GM19324 (cell line): ENCODE results near the gene DUOXA1.
"Not testable (repeated sequence)": the region's sequence is repeated elsewhere in the genome, so short reads cannot be mapped to it uniquely, and the experiment has no call there.

Experiments
- ATAC-seq: cut with Tn5 transposase; IDR thresholded peaks from one replicate; pipeline ENCODE4 v1.9.1; 2021; ENCODE audit warnings: mild to moderate bottlenecking, moderate library complexity; ENCODE audit not compliant: unreplicated experiment, low FRiP score

DUOXA1 gene

DNA sequence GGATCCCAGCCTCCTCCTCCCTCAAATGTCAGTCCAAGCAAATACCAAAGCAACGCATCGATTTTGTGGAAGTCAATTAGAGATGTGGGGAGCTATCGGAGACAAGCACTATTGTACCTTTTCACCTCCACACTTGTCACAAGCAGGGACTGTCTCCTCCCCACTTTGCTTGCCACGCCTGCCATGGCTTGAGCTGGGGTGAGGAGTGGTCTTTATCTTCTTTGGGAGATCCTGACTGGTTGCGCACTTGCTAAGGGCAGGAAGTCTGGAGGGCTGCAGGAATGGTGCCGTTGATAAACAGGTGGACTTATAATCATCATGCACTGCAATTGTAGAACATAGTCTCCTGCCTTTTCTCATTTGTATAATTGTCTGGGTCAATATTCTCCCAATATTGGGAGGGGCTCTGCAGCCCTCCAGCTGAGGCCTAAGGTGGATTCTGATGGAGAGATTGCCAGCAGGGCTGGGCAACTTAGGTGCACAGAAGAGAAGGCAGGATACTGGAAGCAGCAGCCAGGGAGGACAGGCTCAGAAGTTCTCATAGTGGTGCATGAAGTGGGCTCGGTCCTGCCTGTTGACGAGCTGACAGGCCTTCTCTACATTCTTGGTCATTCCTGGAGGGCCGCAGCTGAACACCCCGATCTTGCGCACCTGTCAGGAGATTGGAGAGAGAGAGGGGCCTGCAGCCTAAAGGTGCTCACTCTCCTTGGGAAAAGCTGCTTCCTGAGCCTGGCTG, 35.9 kb downstream of the DUOXA1 start:
- no peak for ATAC-seq

- ATAC-seq, result no peak
Measured at GRCh38 chr15:45093013-45093412, 36.7 kb downstream of the DUOXA1 start.

- ATAC-seq, result no peak
Measured at GRCh38 chr15:45091576-45091975, 38.1 kb downstream of the DUOXA1 start.

GRCh38 chr15:45091161-45091560, 38.5 kb downstream of the DUOXA1 start:
- no peak for ATAC-seq

DNA sequence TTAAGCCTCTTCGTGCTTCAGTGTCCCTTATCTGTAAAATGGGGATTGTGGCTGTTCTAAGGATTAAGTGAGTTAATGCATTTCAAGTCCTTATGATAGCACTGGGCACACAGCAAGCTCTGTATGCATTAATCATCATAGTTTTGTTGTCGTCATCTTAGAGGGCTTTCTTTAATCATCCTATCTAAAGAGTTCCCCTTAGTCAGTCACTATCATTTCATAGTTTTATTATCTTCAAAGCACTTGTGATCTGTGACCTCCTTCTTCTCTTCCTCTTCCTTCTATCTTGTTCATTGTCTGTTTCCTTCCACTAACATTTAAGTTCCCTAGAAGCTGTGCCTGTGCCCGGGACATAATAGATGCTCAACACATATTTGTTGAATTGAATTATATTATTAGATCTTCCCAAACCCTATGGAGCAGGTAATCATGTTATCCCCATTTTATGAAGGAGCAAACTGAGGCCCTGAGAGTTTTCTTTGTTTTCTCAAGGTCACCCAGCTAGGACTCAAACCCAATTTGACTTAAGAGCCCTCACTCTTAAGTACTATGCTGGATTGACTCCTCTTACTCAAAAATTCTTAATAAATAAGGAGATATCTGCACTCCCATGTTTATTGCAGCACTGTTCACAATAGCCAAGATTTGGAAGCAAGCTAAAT, 39.8 kb downstream of the DUOXA1 start:
- no peak for ATAC-seq

GRCh38 chr15:45088801-45089711, 40.6 kb downstream of the DUOXA1 start:
- no peak for ATAC-seq

DNA sequence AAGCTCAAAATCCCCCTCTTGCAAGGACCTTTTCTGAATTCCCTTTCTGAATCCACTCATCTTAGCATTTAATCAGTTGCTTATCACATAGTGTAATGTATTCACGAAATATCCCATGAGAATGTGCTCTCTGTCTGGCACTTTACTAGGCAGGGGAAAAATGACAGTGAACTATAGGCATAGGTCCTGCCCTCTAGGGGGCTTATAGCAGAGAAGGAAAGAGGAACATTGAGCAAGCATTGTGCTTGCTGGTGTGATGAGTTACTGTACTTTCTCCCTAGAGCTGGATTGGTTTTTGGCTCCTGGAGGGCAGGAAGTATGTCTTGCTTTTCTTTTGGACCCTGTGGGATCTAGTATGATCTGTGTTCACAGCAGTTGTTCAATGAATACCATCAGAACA, 42.2 kb downstream of the DUOXA1 start:
- ATAC-seq, result no peak

DNA sequence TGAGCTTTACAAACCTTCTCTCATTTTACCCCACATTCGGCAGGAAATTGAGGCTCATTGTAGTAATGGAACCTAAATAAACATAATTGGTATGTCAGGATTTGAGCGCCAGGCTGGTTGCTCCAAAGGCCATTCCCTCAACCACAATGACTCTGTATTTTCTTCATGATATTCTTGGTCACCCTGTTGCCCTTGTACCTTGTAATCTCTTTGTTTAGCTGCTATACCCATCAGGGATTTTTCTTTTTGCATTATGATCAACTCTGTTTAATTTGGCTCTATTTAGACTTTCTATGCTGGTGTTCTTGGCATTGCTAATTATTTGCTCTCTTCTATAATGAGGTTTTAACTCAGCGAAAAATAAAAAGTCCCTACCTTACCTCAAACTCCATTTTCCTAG, 45.5 kb downstream of the DUOXA1 start:
- no peak for ATAC-seq

- no peak for ATAC-seq
Measured at GRCh38 chr15:45083223-45083622, 46.5 kb downstream of the DUOXA1 start.

GRCh38 chr15:45082412-45082811, 47.3 kb downstream of the DUOXA1 start:
- not testable (repeated sequence) for ATAC-seq

DNA sequence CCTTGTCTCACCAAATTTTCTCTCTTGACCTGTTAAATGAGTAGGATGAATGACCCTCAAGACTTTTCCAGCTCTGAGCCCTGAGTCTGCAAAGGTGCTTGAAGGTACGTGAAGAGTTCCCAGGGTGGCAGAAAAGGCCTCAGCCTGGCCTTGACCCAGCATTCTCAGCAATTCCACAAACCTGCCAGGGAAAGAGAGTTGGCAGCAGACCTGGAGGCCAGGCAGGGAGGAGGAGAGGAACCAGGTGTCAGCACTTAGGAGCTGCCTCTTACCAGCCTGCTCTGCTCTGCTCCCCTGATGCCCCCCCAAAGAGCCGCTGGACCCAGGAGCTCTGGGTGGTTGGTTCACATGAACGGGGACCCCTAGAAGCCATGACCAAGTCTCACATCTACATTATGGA, 49.1 kb downstream of the DUOXA1 start:
- not testable (repeated sequence) for ATAC-seq

GRCh38 chr15:45079628-45080246, 49.9 kb downstream of the DUOXA1 start:
- ATAC-seq, result not testable (repeated sequence)

DNA sequence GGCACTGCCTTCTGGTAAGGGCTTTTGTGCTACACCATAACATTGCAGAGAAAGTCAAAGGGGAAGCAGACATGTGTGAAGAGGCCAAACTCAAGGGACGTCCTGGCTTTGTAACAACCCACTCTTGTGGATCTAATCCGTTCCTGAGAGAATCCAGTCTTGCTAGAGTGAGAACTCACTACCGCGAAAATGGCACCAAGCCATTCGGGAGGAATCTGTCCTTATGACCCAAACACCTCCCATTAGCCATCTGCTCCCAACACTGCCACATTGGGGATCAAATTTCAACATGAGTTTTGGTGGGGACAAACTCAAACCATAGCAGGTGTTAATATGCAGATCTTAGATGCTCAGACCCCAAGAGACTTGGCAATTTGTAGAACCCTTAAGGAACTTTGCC, 50.5 kb downstream of the DUOXA1 start:
- ATAC-seq, result not testable (repeated sequence)

- ATAC-seq, result not testable (repeated sequence)
Measured at GRCh38 chr15:45077391-45077790, 52.3 kb downstream of the DUOXA1 start.

DNA sequence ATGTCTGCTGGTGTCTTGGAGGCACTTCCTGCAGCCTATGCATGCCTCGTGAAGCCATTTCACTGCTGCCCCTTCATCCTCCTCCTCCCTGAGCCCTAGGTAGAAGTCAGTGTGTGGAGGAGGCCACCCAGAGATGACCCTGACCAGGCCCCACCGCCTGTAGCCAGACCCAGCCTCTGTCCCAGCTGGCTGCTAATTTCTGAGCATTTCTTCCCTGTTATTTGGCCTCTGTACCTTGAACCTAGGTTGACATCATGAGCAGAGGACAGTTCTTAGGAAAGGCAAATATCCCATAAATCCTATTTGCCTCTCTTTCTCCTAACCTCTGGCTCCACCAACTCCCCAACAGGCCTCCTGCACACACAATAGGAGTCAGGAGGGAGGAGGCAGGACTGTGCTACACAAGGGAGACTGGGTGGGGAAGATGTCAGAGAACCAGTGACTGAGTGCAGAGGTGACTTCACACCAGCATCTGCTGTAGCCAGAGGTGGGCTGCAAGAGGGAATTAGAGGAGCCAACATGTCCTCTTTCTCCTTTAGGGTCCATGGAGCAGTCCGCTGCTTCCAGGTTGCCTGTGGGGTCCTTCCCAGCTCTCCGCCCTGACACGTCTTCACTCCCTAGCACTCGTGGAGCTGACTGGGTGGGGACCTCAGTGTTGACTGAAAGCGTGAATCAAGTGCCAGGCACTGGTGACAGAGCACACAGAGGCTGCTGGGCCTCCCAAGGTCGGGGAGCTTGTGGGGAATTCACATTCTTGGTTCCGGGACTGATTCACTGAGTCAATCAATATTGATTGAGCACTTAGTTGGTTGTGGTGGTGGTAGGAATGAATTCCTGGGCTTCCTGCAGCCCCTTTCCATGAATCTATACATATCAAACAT, 54.0 kb downstream of the DUOXA1 start:
- ATAC-seq, result not testable (repeated sequence)

DNA sequence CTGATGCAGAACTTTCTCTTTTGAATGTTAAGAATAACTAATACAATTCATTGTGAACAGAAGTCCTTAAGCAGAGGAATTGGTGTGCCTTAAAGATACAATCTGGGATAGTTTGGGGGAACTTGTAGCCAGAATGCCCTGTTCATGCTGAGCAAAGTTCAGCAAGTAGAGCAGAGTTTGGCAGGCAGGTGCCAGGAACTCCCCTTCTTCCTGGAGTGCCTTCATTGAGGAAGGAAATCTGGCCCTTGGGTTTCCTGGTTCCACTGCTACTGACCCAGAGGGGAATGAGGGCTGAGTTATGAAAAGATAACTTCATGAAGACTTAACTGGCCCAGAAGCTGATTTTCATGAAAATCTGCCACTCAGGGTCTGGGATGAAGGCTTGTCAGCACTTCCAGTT, 56.1 kb downstream of the DUOXA1 start:
- not testable (repeated sequence) for ATAC-seq

DNA sequence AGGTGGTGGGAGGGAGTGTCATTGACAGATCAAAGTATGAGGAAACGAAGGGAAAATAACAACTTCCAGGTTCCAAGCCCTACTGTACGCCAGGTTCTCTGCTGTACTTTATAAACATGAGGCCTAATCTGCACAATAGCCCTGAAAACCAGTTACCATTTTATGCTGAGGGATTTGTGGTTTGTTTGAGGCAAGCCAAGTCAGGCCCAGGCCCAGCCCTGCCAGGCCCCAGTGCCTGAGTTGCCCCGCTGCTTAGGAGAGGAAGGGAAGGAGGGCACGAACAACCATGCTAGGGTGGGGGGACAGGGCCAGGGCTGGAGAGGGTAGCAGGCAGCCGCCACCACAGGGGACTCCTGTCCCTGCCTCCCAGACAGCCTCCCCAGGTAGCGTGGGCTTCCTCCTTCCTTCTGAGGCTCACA, 59.7 kb downstream of the DUOXA1 start:
- ATAC-seq, result not testable (repeated sequence)
